Measurements from ENCODE around the gene PARD3B.

PARD3B gene

DNA sequence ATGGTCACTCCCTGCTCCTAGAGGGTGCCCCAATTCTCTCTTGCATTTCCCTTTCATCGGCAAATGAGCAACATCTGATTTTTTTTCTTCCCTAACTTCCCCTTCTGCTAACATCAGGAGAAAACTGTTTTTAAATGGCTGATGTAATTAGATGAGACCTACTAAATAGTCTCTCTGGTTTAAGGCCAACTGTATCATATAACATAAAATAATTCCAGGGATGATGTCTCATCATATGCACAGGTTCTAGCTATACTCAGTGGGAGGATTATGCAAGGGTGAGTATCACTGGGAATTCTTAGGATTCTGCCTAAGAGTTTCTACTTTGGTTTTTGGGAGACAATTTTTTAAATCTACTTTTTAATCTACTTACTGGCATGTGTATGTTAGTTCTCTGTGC is 193.4 kb downstream of the PARD3B start:
- DNase-seq (ENCODE audit: low read depth): no peak
- TF ChIP-seq, protein P1, sequence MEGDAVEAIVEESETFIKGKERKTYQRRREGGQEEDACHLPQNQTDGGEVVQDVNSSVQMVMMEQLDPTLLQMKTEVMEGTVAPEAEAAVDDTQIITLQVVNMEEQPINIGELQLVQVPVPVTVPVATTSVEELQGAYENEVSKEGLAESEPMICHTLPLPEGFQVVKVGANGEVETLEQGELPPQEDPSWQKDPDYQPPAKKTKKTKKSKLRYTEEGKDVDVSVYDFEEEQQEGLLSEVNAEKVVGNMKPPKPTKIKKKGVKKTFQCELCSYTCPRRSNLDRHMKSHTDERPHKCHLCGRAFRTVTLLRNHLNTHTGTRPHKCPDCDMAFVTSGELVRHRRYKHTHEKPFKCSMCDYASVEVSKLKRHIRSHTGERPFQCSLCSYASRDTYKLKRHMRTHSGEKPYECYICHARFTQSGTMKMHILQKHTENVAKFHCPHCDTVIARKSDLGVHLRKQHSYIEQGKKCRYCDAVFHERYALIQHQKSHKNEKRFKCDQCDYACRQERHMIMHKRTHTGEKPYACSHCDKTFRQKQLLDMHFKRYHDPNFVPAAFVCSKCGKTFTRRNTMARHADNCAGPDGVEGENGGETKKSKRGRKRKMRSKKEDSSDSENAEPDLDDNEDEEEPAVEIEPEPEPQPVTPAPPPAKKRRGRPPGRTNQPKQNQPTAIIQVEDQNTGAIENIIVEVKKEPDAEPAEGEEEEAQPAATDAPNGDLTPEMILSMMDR (conservative IDR thresholded peaks at IDR 0.05; ENCODE audit: low read depth, low read length): no peak
- no peak overlapping the region for H3K4me3 ChIP-seq (ENCODE audit: low read length)

DNA sequence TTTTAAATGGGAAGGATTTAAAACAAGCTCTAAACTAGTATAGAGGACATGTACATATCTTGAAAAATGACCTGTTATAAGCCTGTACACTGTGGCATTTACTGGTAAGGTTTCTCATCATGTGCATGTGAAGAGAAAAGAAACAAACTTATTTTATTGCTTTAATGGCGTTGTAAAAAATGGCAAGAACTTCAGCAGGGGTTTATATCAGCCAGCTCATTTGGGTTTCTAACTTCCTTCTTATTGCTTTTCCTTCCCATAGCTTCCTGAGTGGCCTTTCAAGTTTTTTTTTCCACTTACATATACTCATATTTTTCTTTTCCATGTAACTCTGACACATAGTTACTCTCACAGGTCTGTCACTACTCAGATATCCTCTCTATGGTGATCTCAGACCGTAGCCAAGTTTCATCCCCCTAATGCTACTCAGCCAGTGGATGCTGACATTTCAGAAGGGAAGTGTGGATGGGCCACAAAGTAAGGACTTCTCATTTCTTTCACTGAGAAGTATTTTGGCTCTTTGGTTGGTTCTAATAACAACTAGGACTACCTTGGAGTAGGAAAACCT is 198.2 kb downstream of the PARD3B start:
- TF ChIP-seq, protein P1 (conservative IDR thresholded peaks at IDR 0.05; ENCODE audit: low read depth, low read length): no peak
- DNase-seq (ENCODE audit: low read depth): no peak
- H3K4me3 ChIP-seq (ENCODE audit: low read length): no peak overlapping the region

DNA sequence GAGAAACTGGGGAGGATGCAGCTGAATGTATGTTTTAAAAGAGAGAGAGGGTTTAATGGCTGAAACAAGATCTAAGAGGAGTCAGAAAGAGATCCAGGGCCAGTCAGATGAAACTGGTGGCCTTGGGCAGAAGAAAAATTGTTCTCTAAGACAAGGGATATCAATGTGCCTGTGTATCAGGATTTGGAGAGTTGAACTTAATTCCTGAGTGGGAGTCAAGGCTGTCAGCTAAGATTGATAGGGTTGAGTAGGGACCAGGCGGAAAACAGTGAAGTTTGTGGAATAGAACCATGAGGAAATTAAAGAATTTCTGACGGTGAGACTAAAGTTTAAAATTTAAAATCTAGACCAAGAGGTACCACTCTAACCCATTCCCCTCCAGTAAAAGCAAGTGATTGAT is 199.2 kb downstream of the PARD3B start:
- no peak for DNase-seq (ENCODE audit: low read depth)
- TF ChIP-seq, protein P1 (conservative IDR thresholded peaks at IDR 0.05; ENCODE audit: low read depth, low read length): no peak
- H3K4me3 ChIP-seq (ENCODE audit: low read length): no peak overlapping the region

DNA sequence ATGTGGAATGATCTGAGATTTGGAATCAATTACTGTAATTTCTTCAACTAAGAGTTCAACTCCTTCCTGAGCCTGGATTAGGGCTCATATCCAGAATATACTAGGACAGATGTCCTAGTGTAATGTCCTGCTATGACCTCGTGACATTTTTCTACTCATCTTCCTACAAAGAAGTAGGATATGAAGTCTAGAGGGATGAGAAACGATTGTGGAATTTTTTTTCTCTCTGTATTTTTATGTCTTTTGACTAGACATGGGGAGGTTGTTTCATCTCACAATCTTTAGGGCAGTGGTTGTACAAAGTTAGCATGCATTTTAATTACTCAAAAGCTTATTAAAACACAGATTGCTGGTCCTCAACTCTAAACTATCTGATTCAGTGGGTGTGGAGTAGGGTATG is 203.0 kb downstream of the PARD3B start:
- no peak for DNase-seq (ENCODE audit: low read depth)
- H3K4me3 ChIP-seq (ENCODE audit: low read length): no peak overlapping the region
- TF ChIP-seq, protein P1 (conservative IDR thresholded peaks at IDR 0.05; ENCODE audit: low read depth, low read length): no peak

DNA sequence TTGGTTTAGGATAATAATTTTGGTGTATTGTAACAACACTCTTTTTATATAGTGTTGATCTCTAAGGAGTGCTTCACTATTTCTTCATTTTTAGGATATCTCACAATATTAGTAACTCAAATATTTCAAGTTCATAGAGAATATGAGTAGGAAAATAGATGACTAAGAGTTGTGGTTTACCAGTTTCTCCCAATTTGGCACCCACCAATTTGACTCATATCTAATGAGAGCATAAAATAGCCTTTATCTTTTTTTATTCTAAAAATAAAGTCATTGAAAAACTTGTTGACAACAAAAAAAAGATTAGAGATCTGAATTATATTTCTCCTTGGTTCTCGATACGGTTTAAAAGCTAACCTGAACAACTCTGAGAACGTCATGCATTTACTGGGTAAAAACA is 204.0 kb downstream of the PARD3B start:
- TF ChIP-seq, protein P1 (conservative IDR thresholded peaks at IDR 0.05; ENCODE audit: low read depth, low read length): no peak
- DNase-seq (ENCODE audit: low read depth): peak; percentile 38
- H3K4me3 ChIP-seq (ENCODE audit: low read length): no peak overlapping the region

DNA sequence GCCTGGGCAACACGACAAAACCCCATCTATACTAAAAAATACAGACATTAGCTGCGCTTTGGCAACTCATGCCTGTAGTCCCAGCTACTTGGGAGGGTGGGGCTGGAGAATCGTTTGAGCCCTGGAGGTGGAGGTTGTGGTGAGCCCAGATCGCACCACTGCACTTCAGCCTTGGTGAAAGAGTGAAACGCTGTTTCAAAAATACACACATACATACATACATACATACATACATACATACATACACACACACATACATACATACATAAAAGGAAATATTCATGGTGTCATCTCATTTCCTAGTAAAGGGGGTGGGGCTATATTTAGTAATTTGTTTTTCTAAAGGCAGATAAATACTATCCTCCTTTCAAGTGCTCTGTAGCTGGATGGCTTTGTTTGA is 205.1 kb downstream of the PARD3B start:
- TF ChIP-seq, protein P1 (conservative IDR thresholded peaks at IDR 0.05; ENCODE audit: low read depth, low read length): no peak
- DNase-seq (ENCODE audit: low read depth): no peak
- no peak overlapping the region for H3K4me3 ChIP-seq (ENCODE audit: low read length)

DNA sequence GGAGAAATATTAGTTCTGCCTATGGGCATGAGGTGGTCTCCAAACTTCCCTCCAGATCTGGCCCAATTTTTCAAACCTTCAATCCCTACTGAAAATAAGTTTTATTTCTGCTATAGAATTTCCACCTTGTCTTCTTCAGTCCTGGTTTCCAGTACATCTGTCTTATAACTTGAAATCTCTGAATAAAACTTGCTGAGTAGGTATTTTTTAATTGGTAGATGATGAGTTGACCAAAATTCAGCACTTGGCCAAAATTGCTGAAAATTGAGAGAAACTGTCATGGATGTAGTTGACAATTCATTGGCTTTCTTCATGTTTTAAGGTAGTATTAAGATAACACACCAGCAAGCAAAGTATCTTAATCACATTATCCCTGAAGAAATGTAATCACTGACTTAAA is 206.2 kb downstream of the PARD3B start:
- TF ChIP-seq, protein P1 (conservative IDR thresholded peaks at IDR 0.05; ENCODE audit: low read depth, low read length): no peak
- no peak overlapping the region for H3K4me3 ChIP-seq (ENCODE audit: low read length)
- no peak for DNase-seq (ENCODE audit: low read depth)

All from retinal pigment epithelial cell (primary cell).